Measurements from ENCODE around the gene IFIT2. TPM values are rescaled to one million over a fixed set of nuclear protein-coding genes. Genes with fewer than 3 reads are reported as not detected.

Gene IFIT2
- total RNA-seq, 1 experiment from 2014 or later, result not detected

DNA sequence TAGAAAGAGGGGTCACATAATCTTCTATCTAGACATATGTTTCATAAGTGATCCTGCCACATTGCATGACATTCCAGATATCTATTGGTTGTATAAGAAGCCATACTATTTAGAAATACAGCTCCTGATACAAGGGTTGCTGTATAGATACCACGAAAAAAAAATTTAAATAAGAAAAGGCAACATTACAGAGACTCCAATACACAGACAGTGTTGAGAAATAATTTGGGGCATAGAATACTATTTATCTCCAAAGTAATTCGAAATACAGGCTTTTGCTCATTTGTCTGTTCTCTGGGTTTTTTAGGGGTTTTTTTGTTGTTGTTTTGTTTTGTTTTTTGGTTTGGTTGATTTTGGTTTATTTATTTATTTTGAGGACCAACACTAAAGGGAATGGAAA, 2.6 kb downstream of the IFIT2 start:
- Histone ChIP-seq H3K79me2 (ENCODE audit: insufficient read depth, low read length) (no peaks in the 10 kb centered on the region), H3T11ph (ENCODE audit: low read length) (no peak overlapping the region), H3K9ac (ENCODE audit: extremely low read depth, insufficient read length, low read length) (no peak overlapping the region), H2BK5ac (ENCODE audit: insufficient read length, low read length) (no peak overlapping the region), H4K5ac (ENCODE audit: insufficient read length, low read depth, low read length) (no peak overlapping the region), H2AK5ac (ENCODE audit: insufficient read length, low read length) (no peak overlapping the region), H3K4me1 (ENCODE audit: insufficient read depth, low read length) (peaks cover 3% of the 10 kb centered on the region), H4K20me1 (ENCODE audit: control insufficient read depth, insufficient read depth, insufficient read length) (no peaks in the 10 kb centered on the region), H3K14ac (ENCODE audit: insufficient read depth, low read length) (no peak overlapping the region), H3K9me3 (ENCODE audit: control insufficient read depth, low read depth, low read length) (no peaks in the 10 kb centered on the region), H2BK15ac (ENCODE audit: low read depth, low read length) (no peak overlapping the region), H3K23me2 (ENCODE audit: insufficient read length, low read depth, low read length, poor library complexity, severe bottlenecking) (no peaks in the 10 kb centered on the region), H3K79me1 (ENCODE audit: insufficient read depth, low read depth, low read length, poor library complexity, severe bottlenecking) (no peaks in the 10 kb centered on the region), H3K27ac (ENCODE audit: insufficient read length, low read depth, low read length) (no peak overlapping the region), H2BK20ac (ENCODE audit: low read depth, low read length, poor library complexity, severe bottlenecking) (no peak overlapping the region), H3K56ac (ENCODE audit: insufficient read length, low read depth, low read length) (no peak overlapping the region), H3K18ac (ENCODE audit: insufficient read length, low read depth, low read length) (no peak overlapping the region), H2AFZ (ENCODE audit: low read length) (no peak overlapping the region), H3K4me2 (ENCODE audit: insufficient read depth, insufficient read length, low read length) (no peak overlapping the region), H2BK120ac (ENCODE audit: low read depth, low read length, poor library complexity, severe bottlenecking) (no peak overlapping the region), H4K8ac (replicated peaks; ENCODE audit: insufficient read length, low read depth, low read length) (no peak overlapping the region), H4K91ac (ENCODE audit: insufficient read length, low read depth, low read length) (no peak overlapping the region), H3K23ac (ENCODE audit: insufficient read length, low read depth, low read length) (no peak overlapping the region), H2BK12ac (ENCODE audit: insufficient read length, low read depth, low read length) (no peak overlapping the region), H3K27me3 (ENCODE audit: insufficient read depth, low read length) (no peaks in the 10 kb centered on the region), H3K4ac (ENCODE audit: low read depth, low read length) (no peak overlapping the region)
- Mint-ChIP-seq H3K4me1 (peaks cover 14 to 16% of the 10 kb centered on the region in 2 experiments), H3K9me3 (no peaks in the 10 kb centered on the region), H3K36me3 (ENCODE audit: insufficient read depth in 1 of 3, low read depth in 3 of 3) (no peaks in the 10 kb centered on the region), H3K4me3 (no peak overlapping the region), H3K27me3 (ENCODE audit: low read depth) (no peaks in the 10 kb centered on the region; the same call in 1 of the 2 replicates), H3K27ac (no peak overlapping the region)
- WGBS (ENCODE audit: extremely low coverage, insufficient read length, low lambda C conversion rate), result no CpG with 5 or more reads among the region's 2 CpGs
- no peak for DNase-seq
- TF ChIP-seq, protein P1, sequence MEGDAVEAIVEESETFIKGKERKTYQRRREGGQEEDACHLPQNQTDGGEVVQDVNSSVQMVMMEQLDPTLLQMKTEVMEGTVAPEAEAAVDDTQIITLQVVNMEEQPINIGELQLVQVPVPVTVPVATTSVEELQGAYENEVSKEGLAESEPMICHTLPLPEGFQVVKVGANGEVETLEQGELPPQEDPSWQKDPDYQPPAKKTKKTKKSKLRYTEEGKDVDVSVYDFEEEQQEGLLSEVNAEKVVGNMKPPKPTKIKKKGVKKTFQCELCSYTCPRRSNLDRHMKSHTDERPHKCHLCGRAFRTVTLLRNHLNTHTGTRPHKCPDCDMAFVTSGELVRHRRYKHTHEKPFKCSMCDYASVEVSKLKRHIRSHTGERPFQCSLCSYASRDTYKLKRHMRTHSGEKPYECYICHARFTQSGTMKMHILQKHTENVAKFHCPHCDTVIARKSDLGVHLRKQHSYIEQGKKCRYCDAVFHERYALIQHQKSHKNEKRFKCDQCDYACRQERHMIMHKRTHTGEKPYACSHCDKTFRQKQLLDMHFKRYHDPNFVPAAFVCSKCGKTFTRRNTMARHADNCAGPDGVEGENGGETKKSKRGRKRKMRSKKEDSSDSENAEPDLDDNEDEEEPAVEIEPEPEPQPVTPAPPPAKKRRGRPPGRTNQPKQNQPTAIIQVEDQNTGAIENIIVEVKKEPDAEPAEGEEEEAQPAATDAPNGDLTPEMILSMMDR (conservative IDR thresholded peaks at IDR 0.05), result no peak

Measured in H9 (cell line).